GM18870 (cell line): Measurements from ENCODE around the gene PSMC3IP.
"Not testable (repeated sequence)": the region's sequence is repeated elsewhere in the genome, so short reads cannot be mapped to it uniquely, and the experiment has no call there.

ENCODE experiments used
- ATAC-seq: cut with Tn5 transposase; IDR thresholded peaks from one replicate; pipeline ENCODE4 v1.9.1; 2021; ENCODE audit warnings: moderate library complexity; ENCODE audit not compliant: unreplicated experiment

PSMC3IP gene, protein sequence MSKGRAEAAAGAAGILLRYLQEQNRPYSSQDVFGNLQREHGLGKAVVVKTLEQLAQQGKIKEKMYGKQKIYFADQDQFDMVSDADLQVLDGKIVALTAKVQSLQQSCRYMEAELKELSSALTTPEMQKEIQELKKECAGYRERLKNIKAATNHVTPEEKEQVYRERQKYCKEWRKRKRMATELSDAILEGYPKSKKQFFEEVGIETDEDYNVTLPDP

DNA sequence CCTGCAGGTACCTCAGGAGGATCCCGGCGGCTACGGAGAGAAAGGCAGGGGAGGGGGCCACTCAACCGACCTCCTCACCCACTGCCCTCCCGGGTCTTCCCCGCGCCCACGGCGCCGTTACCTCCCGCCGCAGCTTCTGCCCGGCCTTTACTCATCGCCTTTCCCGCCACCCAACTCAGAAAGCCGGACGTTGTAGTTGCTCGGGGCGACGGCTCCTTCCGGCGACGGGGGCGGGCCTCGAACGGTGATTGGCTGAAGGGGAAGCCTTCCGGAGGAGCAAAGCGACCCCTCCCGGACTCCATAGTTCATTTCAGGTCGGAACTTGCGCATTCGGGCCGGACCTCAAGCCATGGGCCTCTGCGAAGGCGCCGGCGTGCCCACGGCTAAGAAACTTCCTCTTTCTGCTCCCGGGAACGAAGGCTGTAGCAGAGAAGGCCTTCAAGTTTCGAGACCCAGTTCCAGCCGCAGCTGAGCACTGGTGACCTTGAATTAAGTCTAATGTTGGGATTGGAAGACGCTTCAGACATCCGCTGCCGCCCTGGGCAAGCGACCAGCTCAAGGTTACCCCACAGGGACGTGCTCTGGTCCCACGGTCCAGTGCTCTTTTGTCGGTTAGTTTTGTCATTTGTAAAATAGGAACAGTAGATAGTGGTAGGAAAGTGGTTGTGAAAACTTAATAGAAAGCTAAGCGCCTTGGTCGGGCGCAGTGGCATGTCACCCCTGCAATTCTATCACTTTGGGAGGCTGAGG, at the start of gene PSMC3IP:
Gene PSMC3IP, minus strand, starts transcription at position 198 of the 750 bp plus-strand sequence. Its CDS starts 43 bp downstream, at position 155.
- peak; percentile 54 for ATAC-seq

DNA sequence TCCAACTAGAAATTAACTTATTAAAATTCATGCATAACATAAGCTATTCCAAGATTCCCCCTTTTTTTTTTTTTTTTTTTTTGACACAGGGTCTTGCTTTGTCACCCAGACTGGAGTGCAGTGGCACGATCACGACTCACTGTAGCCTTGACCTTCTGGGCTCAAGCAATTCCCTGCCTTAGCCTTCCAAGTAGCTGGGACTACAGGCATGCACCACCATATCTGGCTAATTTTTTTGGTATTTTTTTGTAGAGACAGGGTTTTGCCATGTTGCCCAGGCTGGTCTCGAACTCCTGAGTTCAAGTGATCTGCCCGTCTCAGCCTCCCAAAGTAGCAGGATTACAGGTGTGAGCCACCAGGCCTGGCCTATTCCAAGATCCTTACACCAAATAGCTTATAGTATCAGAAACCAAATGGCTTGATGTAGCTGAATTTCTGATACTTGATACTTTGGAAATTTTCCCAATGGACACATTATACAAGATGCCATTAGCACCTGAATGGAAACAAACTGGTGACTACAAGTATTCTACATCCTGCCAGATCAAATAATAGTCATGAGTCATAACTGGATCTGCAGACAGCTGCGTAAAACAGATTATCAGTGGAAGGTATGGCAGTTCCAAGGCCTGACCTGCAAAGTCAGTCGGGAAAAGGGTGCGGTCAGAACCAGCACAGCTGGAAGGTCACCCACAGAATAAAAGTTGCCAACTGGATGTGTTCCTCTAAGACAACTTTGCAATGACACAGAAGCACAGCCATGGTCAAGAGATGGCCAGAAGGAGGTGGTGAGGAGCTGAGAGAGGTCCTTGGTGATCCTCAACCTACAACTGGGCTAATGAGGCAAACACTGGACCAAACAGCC, 46.4 kb upstream of the PSMC3IP start:
- ATAC-seq: no peak

DNA sequence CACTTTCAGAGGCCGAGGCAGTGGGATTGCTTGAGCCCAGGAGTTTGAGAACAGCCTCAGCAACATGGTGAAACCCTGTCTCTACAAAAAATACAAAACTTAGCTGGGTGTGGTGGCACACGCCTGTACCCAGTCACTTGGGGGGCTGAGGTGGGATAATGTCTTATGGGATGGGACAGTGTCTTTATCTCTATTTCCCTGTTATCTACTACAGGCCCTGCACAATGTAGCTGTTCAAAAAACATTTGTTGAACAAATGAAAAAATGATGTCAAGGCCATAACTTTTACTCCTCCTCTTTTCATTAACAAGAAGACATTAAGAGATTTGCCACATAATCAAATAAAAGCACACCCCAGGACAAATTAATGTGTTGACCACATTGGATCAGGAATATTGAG, 45.7 kb upstream of the PSMC3IP start:
- no peak for ATAC-seq

GRCh38 chr17:42621987-42622386, 44.5 kb upstream of the PSMC3IP start:
- ATAC-seq: not testable (repeated sequence)

DNA sequence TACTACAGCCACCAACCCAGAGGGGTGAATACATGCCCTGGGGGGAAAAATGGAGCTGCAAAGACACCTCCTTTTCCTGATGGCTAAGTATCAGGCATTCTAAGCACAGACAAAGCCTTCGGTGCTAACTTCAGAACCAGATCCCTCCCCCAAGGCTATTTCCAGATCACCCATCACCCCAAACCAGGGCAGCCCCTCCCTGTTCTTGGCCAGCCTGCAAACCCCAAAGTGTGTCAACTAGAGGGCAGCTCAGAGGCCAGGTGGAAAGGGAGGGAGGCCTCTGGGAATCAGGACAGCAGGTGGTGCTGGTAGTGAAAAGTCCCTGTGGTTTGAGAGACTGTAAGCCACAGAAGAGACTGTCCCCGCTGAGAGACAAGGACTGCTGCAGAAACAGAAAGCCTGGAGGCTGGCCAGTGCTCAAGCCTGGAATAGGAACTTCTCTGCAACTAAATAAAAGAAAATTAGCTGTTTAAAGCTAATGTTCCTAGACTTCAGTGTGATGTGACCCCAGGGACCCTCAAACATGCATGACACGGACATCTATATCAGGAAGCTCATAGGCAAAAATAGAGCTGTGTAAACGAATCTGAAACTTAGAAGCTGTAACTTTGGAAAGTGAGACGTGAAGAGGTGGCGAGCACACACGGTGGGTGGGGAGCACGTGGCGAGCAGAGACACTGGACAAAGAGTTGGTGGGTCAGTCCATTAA, 41.1 kb upstream of the PSMC3IP start:
- ATAC-seq: peak; percentile 78

GRCh38 chr17:42617956-42618431, 40.5 kb upstream of the PSMC3IP start:
- ATAC-seq: peak; percentile 10

GRCh38 chr17:42613699-42614295, 36.3 kb upstream of the PSMC3IP start:
- ATAC-seq: no peak

GRCh38 chr17:42612013-42612412, 34.5 kb upstream of the PSMC3IP start:
- ATAC-seq: no peak

DNA sequence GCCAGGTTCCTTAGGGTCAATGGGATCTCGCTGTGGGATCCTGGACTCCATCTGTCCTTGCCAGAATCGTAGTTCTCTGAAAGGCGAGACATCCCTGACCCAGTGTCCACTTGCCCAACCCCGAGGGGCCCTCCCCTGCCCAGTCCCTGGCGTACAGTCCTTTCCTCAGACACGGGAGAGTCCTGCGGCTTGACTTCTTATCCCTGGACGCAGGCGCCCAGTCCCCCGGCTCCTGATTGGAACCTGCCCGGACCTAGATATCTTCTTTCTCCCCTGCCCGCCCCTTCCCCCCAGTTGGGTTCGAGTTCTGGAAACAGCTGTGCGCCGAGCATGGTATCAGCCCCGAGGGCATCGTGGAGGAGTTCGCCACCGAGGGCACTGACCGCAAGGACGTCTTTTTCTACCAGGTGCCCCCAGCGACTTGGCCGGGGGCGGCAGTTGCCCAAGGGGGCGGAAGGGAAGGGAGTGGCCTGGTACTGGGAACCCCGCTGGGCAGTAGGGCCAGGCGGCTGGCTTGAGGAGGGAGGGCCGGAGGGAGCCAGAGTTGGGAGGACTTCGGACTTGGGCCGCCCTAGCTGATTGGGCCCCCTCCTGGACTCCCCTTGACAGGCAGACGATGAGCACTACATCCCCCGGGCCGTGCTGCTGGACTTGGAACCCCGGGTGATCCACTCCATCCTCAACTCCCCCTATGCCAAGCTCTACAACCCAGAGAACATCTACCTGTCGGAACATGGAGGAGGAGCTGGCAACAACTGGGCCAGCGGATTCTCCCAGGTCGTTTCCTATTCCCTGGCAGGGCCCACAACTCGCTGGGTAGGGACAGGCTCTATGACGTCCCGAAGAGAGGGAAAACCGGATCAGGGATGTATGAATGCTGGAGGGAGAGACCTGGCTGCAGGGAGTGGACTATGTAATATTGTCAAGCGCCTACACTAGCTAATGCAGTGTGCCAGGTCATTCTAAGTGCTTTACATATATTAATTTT, 32.6 kb upstream of the PSMC3IP start:
- not testable (repeated sequence) for ATAC-seq

DNA sequence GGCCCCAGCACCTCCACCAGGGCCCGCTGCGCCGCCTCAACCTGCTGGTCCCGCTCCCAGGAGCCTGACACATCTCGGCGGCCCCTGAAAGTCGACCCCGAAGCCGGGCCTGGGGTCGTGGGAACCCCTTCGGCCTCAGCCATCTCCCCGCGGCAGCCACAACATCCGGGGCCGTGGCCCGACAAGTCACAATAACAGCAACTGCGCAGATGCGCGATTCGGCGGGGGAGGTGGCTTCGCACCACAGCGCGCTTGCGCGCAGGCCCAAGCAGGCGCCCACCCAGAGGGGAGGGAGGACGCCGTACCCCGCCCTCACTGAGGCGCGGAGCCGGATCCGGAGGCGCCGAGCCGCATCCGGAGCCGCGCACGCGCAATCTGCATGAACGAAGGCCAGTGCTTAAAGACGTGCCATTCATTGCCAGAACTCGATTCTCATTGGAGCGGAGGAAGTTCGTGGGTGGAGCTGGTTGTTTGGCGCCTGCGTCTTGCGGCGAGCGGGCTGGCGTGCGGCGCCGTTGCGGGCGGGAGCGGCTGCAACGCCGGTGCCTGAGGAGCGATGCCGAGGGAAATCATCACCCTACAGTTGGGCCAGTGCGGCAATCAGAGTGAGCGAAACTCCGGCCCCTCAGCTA, 31.8 kb upstream of the PSMC3IP start, which contains the start of the genes RETREG3 and TUBG1:
Gene RETREG3, minus strand, starts transcription at position 193 of the 632 bp plus-strand sequence. Its CDS starts 50 bp downstream, at position 143.
Gene TUBG1, plus strand, starts transcription at position 502 of the 632 bp plus-strand sequence. Its CDS starts 55 bp downstream, at position 557.
- peak; percentile 92 for ATAC-seq

- ATAC-seq: peak; percentile 28
Measured at GRCh38 chr17:42608305-42609181, 31.0 kb upstream of the PSMC3IP start.

- no peak for ATAC-seq
Measured at GRCh38 chr17:42607769-42608168, 30.2 kb upstream of the PSMC3IP start.

- no peak for ATAC-seq
Measured at GRCh38 chr17:42603318-42603717, 25.8 kb upstream of the PSMC3IP start.

DNA sequence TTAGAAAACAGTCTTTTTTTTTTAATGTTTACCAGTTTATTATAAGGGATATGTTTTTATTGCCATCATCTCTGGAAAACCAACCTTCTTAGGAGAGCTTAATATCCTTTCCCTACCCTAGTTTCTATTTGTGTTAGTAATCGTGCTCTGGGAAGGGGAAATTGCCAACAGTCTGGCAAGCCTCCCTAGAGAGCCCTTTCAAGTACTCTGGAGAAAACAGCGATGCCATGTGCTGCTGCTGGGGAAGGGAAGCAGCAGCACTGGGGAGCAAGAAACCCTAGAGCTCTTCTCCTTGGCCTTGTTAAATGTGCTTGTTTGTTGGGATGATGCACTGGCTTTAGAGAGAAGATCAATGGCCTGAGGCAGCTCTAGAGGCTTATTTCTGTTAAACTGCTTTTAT, 21.4 kb upstream of the PSMC3IP start:
- no peak for ATAC-seq

DNA sequence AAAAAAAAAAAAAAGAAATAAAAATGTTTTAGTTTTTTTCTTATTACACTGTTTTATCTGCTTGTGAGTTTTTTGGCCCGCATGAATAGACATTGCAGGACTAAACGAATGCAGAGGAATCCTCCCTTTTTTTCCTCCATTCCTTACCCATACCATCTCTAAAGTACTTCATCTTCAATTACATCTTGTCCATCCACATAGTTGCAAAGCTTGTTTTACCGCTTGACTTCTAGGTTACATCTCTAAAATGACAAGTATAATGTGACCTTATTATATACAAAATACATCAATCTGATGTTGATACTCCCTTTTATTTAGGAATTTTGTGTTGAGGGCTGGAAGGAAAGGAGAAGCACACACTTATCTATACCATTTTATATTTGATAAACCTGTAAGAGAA, 18.9 kb upstream of the PSMC3IP start:
- no peak for ATAC-seq

- ATAC-seq: no peak
Measured at GRCh38 chr17:42591411-42591810, 13.9 kb upstream of the PSMC3IP start.

GRCh38 chr17:42590886-42591285, 13.4 kb upstream of the PSMC3IP start:
- ATAC-seq: no peak
